ENCODE measurements around the gene VSTM2B. TPM values are rescaled to one million over a fixed set of nuclear protein-coding genes. Genes with fewer than 3 reads are reported as not detected.

The VSTM2B gene
- total RNA-seq, 1 experiment from 2014 or later = 0.31 TPM

- Mint-ChIP-seq H3K36me3 (ENCODE audit: insufficient read depth in 1 of 3, low read depth in 3 of 3) (peaks cover 3 to 5% (median 4%) of the 10 kb centered on the region in 3 experiments; a peak in 2 of 7 replicates), H3K4me1 (peaks cover 0 to 4% of the 10 kb centered on the region in 2 experiments; a peak in 2 of 4 replicates), H3K27me3 (ENCODE audit: low read depth) (peaks cover 7% of the 10 kb centered on the region), H3K9me3 (peaks cover 6 to 9% of the 10 kb centered on the region in 2 experiments; a peak in 3 of 5 replicates), H3K4me3 (no peak overlapping the region), H3K27ac (no peak overlapping the region; a peak in 1 of 7 replicates)
- peak; percentile 90 for DNase-seq
- Histone ChIP-seq H3K23ac (ENCODE audit: insufficient read length, low read depth, low read length) (no peak overlapping the region), H3K9ac (ENCODE audit: extremely low read depth, insufficient read length, low read length) (no peak overlapping the region), H3K14ac (ENCODE audit: insufficient read depth, low read length) (no peak overlapping the region), H2BK15ac (ENCODE audit: low read depth, low read length) (no peak overlapping the region), H2BK5ac (ENCODE audit: insufficient read length, low read length) (no peak overlapping the region), H3K23me2 (ENCODE audit: insufficient read length, low read depth, low read length, poor library complexity, severe bottlenecking) (no peaks in the 10 kb centered on the region), H3K27me3 (ENCODE audit: insufficient read depth, low read length) (no peaks in the 10 kb centered on the region), H2BK120ac (ENCODE audit: low read depth, low read length, poor library complexity, severe bottlenecking) (no peak overlapping the region), H2BK12ac (ENCODE audit: insufficient read length, low read depth, low read length) (no peak overlapping the region), H3K4me2 (ENCODE audit: insufficient read depth, insufficient read length, low read length) (no peak overlapping the region), H3K27ac (ENCODE audit: insufficient read length, low read depth, low read length) (no peak overlapping the region), H3K56ac (ENCODE audit: insufficient read length, low read depth, low read length) (no peak overlapping the region), H4K5ac (ENCODE audit: insufficient read length, low read depth, low read length) (no peak overlapping the region), H3T11ph (ENCODE audit: low read length) (no peak overlapping the region), H3K18ac (ENCODE audit: insufficient read length, low read depth, low read length) (no peak overlapping the region), H4K20me1 (ENCODE audit: control insufficient read depth, insufficient read depth, insufficient read length) (no peaks in the 10 kb centered on the region), H3K79me2 (ENCODE audit: insufficient read depth, low read length) (no peaks in the 10 kb centered on the region), H4K91ac (ENCODE audit: insufficient read length, low read depth, low read length) (no peak overlapping the region), H3K4ac (ENCODE audit: low read depth, low read length) (no peak overlapping the region), H4K8ac (replicated peaks; ENCODE audit: insufficient read length, low read depth, low read length) (no peak overlapping the region), H3K9me3 (ENCODE audit: control insufficient read depth, low read depth, low read length) (no peaks in the 10 kb centered on the region), H2AFZ (ENCODE audit: low read length) (no peak overlapping the region), H2BK20ac (ENCODE audit: low read depth, low read length, poor library complexity, severe bottlenecking) (no peak overlapping the region), H3K79me1 (ENCODE audit: insufficient read depth, low read depth, low read length, poor library complexity, severe bottlenecking) (no peaks in the 10 kb centered on the region), H3K4me1 (ENCODE audit: insufficient read depth, low read length) (no peaks in the 10 kb centered on the region), H2AK5ac (ENCODE audit: insufficient read length, low read length) (no peak overlapping the region)
- TF ChIP-seq, protein P1, sequence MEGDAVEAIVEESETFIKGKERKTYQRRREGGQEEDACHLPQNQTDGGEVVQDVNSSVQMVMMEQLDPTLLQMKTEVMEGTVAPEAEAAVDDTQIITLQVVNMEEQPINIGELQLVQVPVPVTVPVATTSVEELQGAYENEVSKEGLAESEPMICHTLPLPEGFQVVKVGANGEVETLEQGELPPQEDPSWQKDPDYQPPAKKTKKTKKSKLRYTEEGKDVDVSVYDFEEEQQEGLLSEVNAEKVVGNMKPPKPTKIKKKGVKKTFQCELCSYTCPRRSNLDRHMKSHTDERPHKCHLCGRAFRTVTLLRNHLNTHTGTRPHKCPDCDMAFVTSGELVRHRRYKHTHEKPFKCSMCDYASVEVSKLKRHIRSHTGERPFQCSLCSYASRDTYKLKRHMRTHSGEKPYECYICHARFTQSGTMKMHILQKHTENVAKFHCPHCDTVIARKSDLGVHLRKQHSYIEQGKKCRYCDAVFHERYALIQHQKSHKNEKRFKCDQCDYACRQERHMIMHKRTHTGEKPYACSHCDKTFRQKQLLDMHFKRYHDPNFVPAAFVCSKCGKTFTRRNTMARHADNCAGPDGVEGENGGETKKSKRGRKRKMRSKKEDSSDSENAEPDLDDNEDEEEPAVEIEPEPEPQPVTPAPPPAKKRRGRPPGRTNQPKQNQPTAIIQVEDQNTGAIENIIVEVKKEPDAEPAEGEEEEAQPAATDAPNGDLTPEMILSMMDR (conservative IDR thresholded peaks at IDR 0.05) = peak; percentile 92
- WGBS (ENCODE audit: extremely low coverage, insufficient read length, low lambda C conversion rate) = no CpG with 5 or more reads among the region's 34 CpGs
These were observed 46.9 kb upstream of the VSTM2B start for GRCh38 chr19:29478578-29479565.
